GM23338 (cell line): ENCODE results near the gene BAZ1B. TPM values are rescaled to one million over a fixed set of nuclear protein-coding genes. Genes with fewer than 3 reads are reported as not detected.

Experiments
- ATAC-seq: fragments of 200-7000 bp; cut with Tn5 transposase; 3 replicates; pipeline ENCODE4 v1.9.1; 2020
- DNase-seq: peaks from one replicate; pipeline ENCODE4 v3.0.0-alpha.2; 2015; ENCODE audit warnings: low spot score
- H2AFZ ChIP-seq: fragments of 200-600 bp; sonication (generic); 2 replicates; pipeline ENCODE4 v1.8.0; 2016; ENCODE audit warnings: antibody characterized with exemption, mild to moderate bottlenecking, moderate library complexity
- H3F3A ChIP-seq: fragments of 200-600 bp; sonication (generic); replicated peaks from 2 replicates; pipeline ENCODE4 v1.8.0; 2017; ENCODE audit warnings: antibody characterized with exemption, mixed run types, low read depth
- H3K27ac ChIP-seq: fragments of 200-600 bp; sonication (generic); 2 replicates; pipeline ENCODE4 v1.6.1; 2016; ENCODE audit warnings: low read depth
- H3K27me3 ChIP-seq: fragments of 200-600 bp; sonication (generic); 2 replicates; pipeline ENCODE4 v1.8.0; 2016; ENCODE audit warnings: mild to moderate bottlenecking, mixed run types, moderate library complexity; ENCODE audit not compliant: insufficient read depth
- H3K36me3 ChIP-seq: fragments of 200-600 bp; sonication (generic); 2 replicates; pipeline ENCODE4 v1.8.0; 2016; ENCODE audit warnings: mild to moderate bottlenecking; ENCODE audit not compliant: insufficient read depth
- H3K4me1 ChIP-seq: fragments of 200-600 bp; sonication (generic); 2 replicates; pipeline ENCODE4 v1.8.0; 2016; ENCODE audit warnings: mild to moderate bottlenecking, moderate library complexity; ENCODE audit not compliant: insufficient read depth
- H3K4me2 ChIP-seq: fragments of 200-600 bp; sonication (generic); 2 replicates; pipeline ENCODE4 v1.7.1; 2017; ENCODE audit warnings: mixed run types
- H3K4me3 ChIP-seq: fragments of 200-600 bp; sonication (generic); 2 replicates; pipeline ENCODE4 v1.6.1; 2016; ENCODE audit warnings: mixed run types
- H3K79me2 ChIP-seq: fragments of 200-600 bp; sonication (generic); replicated peaks from 2 replicates; pipeline ENCODE4 v1.8.0; 2017; ENCODE audit warnings: mild to moderate bottlenecking; ENCODE audit not compliant: insufficient read depth
- H3K9me2 ChIP-seq: fragments of 200-600 bp; sonication (generic); 2 replicates; pipeline ENCODE4 v1.8.0; 2017; ENCODE audit not compliant: insufficient read depth
- H4K20me1 ChIP-seq: fragments of 200-600 bp; sonication (generic); replicated peaks from 2 replicates; pipeline ENCODE4 v1.8.0; 2017; ENCODE audit warnings: mild to moderate bottlenecking; ENCODE audit not compliant: insufficient read depth
- H3K27ac Mint-ChIP-seq: 2 replicates; pipeline ENCODE4 v1.8.0; 2020; ENCODE audit warnings: inconsistent platforms, mild to moderate bottlenecking, moderate library complexity, mixed read lengths
- H3K27me3 Mint-ChIP-seq: 3 replicates; pipeline ENCODE4 v1.8.0; 2022; ENCODE audit warnings: low read depth, mild to moderate bottlenecking, moderate library complexity, mixed read lengths, inconsistent platforms; ENCODE audit not compliant: insufficient read depth, poor library complexity
- H3K36me3 Mint-ChIP-seq: 3 replicates; pipeline ENCODE4 v1.8.0; 2021; ENCODE audit warnings: low read depth, mild to moderate bottlenecking, inconsistent platforms, moderate library complexity, mixed read lengths
- H3K4me1 Mint-ChIP-seq: 3 replicates; pipeline ENCODE4 v1.8.0; 2020; ENCODE audit warnings: mild to moderate bottlenecking, inconsistent platforms, mixed read lengths
- H3K4me3 Mint-ChIP-seq: 3 replicates; pipeline ENCODE4 v1.8.0; 2021; ENCODE audit warnings: moderate library complexity, mild to moderate bottlenecking, inconsistent platforms, mixed read lengths
- H3K9me3 Mint-ChIP-seq: 3 replicates; pipeline ENCODE4 v1.8.0; 2020; ENCODE audit warnings: moderate library complexity, mild to moderate bottlenecking, inconsistent platforms, mixed read lengths
- CREB1 ChIP-seq: fragments of 250-450 bp; sonication (Bioruptor Pico); IDR thresholded peaks from 2 replicates; pipeline ENCODE4 v1.5.0; 2020; ENCODE audit warnings: low read depth, mild to moderate bottlenecking, moderate library complexity
- ETS1 ChIP-seq: IDR thresholded peaks from 2 replicates; pipeline ENCODE4 v1.6.1; 2016; ENCODE audit warnings: antibody characterized with exemption
- EZH2 ChIP-seq: fragments of 200-600 bp; sonication (generic); IDR thresholded peaks from one replicate; pipeline ENCODE4 v1.8.0; 2017; ENCODE audit warnings: antibody characterized with exemption, mild to moderate bottlenecking, low read depth; ENCODE audit not compliant: unreplicated experiment
- EZH2phosphoT487 ChIP-seq: fragments of 200-600 bp; sonication (generic); IDR thresholded peaks from one replicate; pipeline ENCODE4 v1.8.1; 2018; ENCODE audit warnings: antibody characterized with exemption; ENCODE audit not compliant: unreplicated experiment
- JUNB ChIP-seq: IDR thresholded peaks from one replicate; pipeline ENCODE4 v1.6.1; 2016; ENCODE audit warnings: antibody characterized with exemption; ENCODE audit not compliant: unreplicated experiment
- NANOG ChIP-seq: IDR thresholded peaks from 2 replicates; pipeline ENCODE4 v1.6.1; 2016; ENCODE audit warnings: antibody characterized with exemption, borderline replicate concordance
- POLR2AphosphoS5 ChIP-seq: IDR thresholded peaks from 2 replicates; pipeline ENCODE4 v1.6.1; 2016; ENCODE audit warnings: antibody characterized with exemption, low read depth
- REST ChIP-seq: IDR thresholded peaks from one replicate; pipeline ENCODE4 v1.6.1; 2018; ENCODE audit warnings: antibody characterized with exemption; ENCODE audit not compliant: unreplicated experiment
- STAT1 ChIP-seq: IDR thresholded peaks from one replicate; pipeline ENCODE4 v1.6.1; 2016; ENCODE audit warnings: antibody characterized with exemption; ENCODE audit not compliant: unreplicated experiment
- ZNF331 ChIP-seq: fragments of 250-450 bp; sonication (Bioruptor Pico); IDR thresholded peaks from 2 replicates; pipeline ENCODE4 v1.5.0; 2020; ENCODE audit warnings: low read depth, mild to moderate bottlenecking, moderate library complexity
- ZNF462 ChIP-seq: fragments of 250-450 bp; sonication (Bioruptor Pico); IDR thresholded peaks from 2 replicates; pipeline ENCODE4 v1.5.0; 2020; ENCODE audit warnings: mild to moderate bottlenecking, moderate library complexity
- polyA plus RNA-seq: library from polyadenylated mRNA; unstranded; fragments of >200 nt; fragmentation: Nextera tagmentation; extraction: Ambion mirVana; gene quantifications from 2 replicates; pipeline ENCODE4 v1.2.1, GENCODE V29; 2016
- total RNA-seq: library from RNA; depleted of rRNA; stranded (reverse); fragments of >200 nt; shearing (Covaris generic); gene quantifications from 2 replicates; pipeline ENCODE4 v1.2.3, GENCODE V29; 2014

Gene BAZ1B
- total and polyA plus RNA-seq, 2 experiments from 2014 or later: 40.4 to 70.7 TPM

- H2AFZ ChIP-seq: no peak overlapping the region
These were observed 46.0 kb upstream of the BAZ1B start for GRCh38 chr7:73567846-73568685.

More at GRCh38 chr7:73567846-73568685, 46.0 kb upstream of the BAZ1B start:
- no peaks in the 10 kb centered on the region for H3K9me3 Mint-ChIP-seq
- Histone ChIP-seq H3F3A (no peaks in the 10 kb centered on the region), H3K4me2 (no peak overlapping the region), H3K79me2 (no peaks in the 10 kb centered on the region), H3K27me3 (no peaks in the 10 kb centered on the region), H3K4me3 (no peak overlapping the region), H4K20me1 (peaks cover 11% of the 10 kb centered on the region), H3K9me2 (no peaks in the 10 kb centered on the region), H3K4me1 (no peaks in the 10 kb centered on the region), H3K36me3 (no peaks in the 10 kb centered on the region; the same call in 1 of the 2 replicates), H3K27ac (no peak overlapping the region)
- peaks cover 6% of the 10 kb centered on the region for H3K4me1 Mint-ChIP-seq
- no peak overlapping the region for H3K4me3 Mint-ChIP-seq
- no peak for TF ChIP-seq NANOG
- no peak for TF ChIP-seq EZH2phosphoT487
- no peak for TF ChIP-seq CREB1 (CRISPR knock-in tag)
- no peak for TF ChIP-seq REST
- no peak for TF ChIP-seq POLR2AphosphoS5
- no peak for TF ChIP-seq STAT1
- TF ChIP-seq ETS1: no peak
- TF ChIP-seq ZNF462 (CRISPR knock-in tag): no peak
- TF ChIP-seq ZNF331 (CRISPR knock-in tag): no peak
- no peak for TF ChIP-seq JUNB
- no peak for TF ChIP-seq EZH2
- ATAC-seq: no peak
- H3K27ac Mint-ChIP-seq: no peak overlapping the region
- peaks cover 2% of the 10 kb centered on the region for H3K27me3 Mint-ChIP-seq
- peaks cover 30% of the 10 kb centered on the region for H3K36me3 Mint-ChIP-seq
- DNase-seq: no peak
